HG02943 (cell line): ENCODE measurements around the gene CAMTA1.

Experiments
- ATAC-seq: cut with Tn5 transposase; IDR thresholded peaks from one replicate; pipeline ENCODE4 v1.9.1; 2021; ENCODE audit warnings: mild to moderate bottlenecking, low read depth, moderate library complexity; ENCODE audit not compliant: unreplicated experiment

CAMTA1 gene

GRCh38 chr1:7339953-7340352 is 554.7 kb downstream of the CAMTA1 start:
- ATAC-seq: no peak

GRCh38 chr1:7341145-7341905 is 556.1 kb downstream of the CAMTA1 start:
- no peak for ATAC-seq

- no peak for ATAC-seq
Observed at GRCh38 chr1:7343882-7344281, 558.6 kb downstream of the CAMTA1 start.

GRCh38 chr1:7344299-7344698 is 559.0 kb downstream of the CAMTA1 start:
- no peak for ATAC-seq

- ATAC-seq: no peak
Observed at GRCh38 chr1:7345516-7345915, 560.3 kb downstream of the CAMTA1 start.

- ATAC-seq: no peak
Observed at GRCh38 chr1:7346070-7346596, 560.9 kb downstream of the CAMTA1 start.

- ATAC-seq: no peak
Observed at GRCh38 chr1:7346600-7347570, 561.6 kb downstream of the CAMTA1 start.

GRCh38 chr1:7348073-7348472 is 562.8 kb downstream of the CAMTA1 start:
- no peak for ATAC-seq

GRCh38 chr1:7348580-7348979 is 563.3 kb downstream of the CAMTA1 start:
- no peak for ATAC-seq

GRCh38 chr1:7350804-7351203 is 565.5 kb downstream of the CAMTA1 start:
- ATAC-seq: no peak

- ATAC-seq: no peak
Observed at GRCh38 chr1:7351649-7352048, 566.4 kb downstream of the CAMTA1 start.

GRCh38 chr1:7352364-7352763 is 567.1 kb downstream of the CAMTA1 start:
- no peak for ATAC-seq

- no peak for ATAC-seq
Observed at GRCh38 chr1:7352974-7353373, 567.7 kb downstream of the CAMTA1 start.

- ATAC-seq: no peak
Observed at GRCh38 chr1:7355646-7356045, 570.4 kb downstream of the CAMTA1 start.

- ATAC-seq: no peak
Observed at GRCh38 chr1:7356079-7356478, 570.8 kb downstream of the CAMTA1 start.

GRCh38 chr1:7358425-7358824 is 573.2 kb downstream of the CAMTA1 start:
- no peak for ATAC-seq

- ATAC-seq: no peak
Observed at GRCh38 chr1:7360526-7360925, 575.3 kb downstream of the CAMTA1 start.

- ATAC-seq: no peak
Observed at GRCh38 chr1:7362947-7363346, 577.7 kb downstream of the CAMTA1 start.

GRCh38 chr1:7363450-7363849 is 578.2 kb downstream of the CAMTA1 start:
- ATAC-seq: no peak

GRCh38 chr1:7365706-7366105 is 580.5 kb downstream of the CAMTA1 start:
- ATAC-seq: no peak

- no peak for ATAC-seq
Observed at GRCh38 chr1:7366286-7366954, 581.2 kb downstream of the CAMTA1 start.
